Kasumi-1 (cell line): ENCODE measurements around the gene POGK.
"Not testable (repeated sequence)": the region's sequence is repeated elsewhere in the genome, so short reads cannot be mapped to it uniquely, and the experiment has no call there.

Experiments used
- DNase-seq, 2 experiments: peaks; one replicate each; lab custom pipeline; 2025; lab: John Stamatoyannopoulos, UW

The POGK gene, protein sequence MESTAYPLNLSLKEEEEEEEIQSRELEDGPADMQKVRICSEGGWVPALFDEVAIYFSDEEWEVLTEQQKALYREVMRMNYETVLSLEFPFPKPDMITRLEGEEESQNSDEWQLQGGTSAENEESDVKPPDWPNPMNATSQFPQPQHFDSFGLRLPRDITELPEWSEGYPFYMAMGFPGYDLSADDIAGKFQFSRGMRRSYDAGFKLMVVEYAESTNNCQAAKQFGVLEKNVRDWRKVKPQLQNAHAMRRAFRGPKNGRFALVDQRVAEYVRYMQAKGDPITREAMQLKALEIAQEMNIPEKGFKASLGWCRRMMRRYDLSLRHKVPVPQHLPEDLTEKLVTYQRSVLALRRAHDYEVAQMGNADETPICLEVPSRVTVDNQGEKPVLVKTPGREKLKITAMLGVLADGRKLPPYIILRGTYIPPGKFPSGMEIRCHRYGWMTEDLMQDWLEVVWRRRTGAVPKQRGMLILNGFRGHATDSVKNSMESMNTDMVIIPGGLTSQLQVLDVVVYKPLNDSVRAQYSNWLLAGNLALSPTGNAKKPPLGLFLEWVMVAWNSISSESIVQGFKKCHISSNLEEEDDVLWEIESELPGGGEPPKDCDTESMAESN

DNA sequence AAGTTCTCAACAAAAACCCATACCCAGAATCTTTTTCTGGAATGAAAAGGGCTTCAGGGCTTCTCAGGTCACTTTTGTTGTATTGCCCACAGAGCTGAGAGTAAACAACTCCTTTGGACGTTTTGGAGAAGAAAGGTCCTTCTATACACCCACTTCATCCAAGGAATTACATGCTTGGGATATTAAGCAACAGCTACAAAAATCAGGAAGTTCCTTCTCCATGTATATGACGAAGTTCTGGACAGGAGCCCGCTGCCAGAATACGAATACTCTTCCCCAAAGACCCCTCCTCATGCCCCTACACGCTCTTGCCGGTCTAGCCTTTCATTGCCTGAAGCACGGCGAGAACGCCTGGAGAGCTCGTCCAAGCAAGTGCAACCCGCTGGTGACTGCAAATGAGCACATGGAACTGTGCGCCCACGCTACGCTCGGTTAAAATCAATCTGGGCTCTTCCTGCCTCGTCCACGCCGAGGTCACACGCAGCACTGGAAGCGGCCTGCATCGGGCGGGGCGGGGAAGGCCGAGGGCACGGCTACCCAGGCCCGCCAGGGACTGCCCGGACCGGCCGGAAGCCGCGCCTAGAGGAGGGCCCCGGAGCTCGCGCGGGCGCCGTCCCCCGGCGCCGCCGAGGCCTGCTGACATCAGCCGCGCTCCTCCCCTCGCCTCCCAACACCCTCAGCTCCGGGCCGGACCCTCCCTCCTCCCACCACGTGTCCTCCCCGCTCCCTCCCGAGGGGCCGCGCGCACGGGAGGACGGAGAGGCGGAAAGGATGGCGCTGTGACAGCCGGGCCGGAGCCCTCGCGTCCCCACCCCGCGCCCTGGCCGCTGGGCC is at the start of gene POGK:
POGK (plus strand) TSS at position 710 of the 834 bp plus-strand sequence. CDS start 1,482 bp downstream, outside the sequence.
- DNase-seq: peak; percentile 77 to 78

DNA sequence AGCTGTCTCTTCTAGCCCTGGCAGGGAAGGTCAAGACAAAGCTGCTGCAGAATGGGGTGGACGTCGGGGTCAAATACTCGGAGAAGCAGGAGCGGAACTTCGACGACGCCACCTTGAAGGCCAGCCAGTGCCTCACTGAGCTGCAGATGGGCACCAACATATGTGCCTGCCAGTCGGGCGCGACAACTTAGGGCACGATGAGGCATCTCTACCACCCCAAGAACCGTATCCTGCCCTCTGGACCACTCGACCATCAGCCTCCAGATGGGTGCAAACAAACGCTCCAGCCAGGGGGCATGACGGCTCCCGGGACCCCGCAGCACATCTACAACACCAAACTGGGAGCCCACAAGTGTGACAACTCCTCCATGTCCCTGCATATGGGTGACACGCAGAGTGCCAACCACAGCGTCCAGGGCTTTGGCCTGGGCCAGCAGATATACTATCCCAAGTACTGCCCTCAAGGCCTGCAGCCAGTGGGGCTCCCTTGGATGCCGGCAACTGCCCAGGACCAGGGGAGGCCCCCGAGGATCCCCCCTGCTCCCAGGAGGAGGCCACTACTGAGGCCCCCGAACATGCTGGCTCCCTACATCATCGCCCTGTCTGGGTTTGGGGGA is 42.5 kb upstream of the POGK start:
- DNase-seq: no peak

DNA sequence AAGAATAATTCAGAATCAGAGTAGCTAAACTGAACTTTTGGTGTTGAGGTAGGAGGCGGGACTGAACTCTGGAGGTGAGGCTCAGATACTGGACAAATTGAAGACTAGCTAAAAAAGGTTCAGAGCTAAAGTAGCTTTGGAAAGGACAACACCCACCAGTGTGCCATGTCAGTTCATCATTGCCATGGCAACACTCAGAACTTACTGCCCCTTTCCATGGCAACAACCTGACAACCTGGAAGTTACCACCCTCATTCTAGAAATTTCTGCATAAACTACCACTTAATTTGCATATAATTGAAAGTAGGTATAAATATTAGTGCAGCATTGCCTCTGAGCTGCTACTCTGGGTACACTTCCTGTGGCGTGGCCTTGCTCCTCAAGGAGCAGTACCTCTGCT is 30.3 kb upstream of the POGK start:
- DNase-seq: no peak

DNA sequence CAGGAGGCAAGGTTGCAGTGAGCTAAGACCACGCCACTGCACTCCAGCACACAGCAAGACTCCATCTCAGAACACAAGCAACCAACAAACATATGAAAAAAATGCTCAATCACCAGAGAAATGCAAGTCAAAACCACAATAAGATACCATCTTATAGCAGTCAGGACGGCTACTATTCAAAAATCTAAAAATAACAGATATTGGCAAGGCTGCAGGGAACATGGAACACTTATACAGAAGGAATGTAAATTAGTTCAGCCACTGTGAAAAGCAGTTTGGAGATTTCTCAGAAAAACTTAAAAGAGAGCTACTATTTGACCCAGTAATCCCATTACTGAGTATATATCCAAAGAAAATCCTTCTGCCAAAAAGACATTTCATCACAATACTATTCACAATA is 27.6 kb upstream of the POGK start:
- DNase-seq: no peak

DNA sequence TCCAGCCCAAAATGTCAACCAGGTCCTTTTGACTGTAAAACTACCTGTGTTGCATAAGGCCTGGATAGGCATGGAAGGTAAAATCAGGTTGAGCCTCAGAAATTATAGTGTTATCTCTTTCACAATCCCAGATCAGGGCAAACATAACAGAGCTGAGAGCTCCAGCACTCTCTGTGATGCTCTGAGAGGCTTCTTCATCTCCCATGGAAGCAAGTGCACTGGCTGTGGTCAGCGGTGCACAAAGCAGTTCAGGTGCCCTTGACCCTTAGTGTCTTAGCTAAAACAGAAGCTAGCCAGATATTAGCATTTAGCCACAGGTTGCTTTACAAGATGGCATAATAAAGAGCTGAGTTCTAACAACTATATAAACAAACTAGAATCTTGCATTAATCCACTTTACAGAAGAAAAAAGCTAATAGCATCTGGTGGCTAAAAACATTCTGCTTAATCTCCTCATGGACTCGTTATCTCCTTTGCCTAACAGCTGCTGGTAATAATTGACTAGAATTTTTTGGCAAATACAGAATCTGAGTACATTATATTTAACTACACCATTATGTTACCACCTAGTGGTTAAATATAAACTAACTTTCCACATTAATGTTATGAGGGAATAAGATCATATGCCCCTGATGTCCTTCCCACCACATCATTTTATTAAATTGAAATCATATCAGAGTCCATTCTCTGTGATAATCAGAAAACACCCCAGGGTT is 25.6 kb upstream of the POGK start:
- DNase-seq: no peak

DNA sequence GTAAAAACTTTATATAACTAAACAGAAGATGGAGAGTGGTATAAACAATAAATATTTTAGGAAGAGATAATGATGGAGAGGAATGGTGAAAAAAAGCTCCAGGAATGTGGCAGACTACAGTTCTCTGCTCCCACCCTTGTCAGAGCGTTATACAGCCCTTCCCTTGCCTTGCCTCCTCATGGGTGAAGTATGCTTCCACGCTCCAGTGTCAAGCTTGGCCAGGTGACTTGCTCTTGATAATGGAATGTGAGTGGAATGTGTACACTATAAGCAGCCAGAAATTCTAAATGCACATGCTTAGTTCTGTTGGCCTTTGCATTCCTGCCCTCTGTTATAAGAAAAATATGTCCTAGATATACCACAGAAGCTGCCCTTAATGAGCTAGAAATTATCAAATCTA is 24.7 kb upstream of the POGK start:
- no peak for DNase-seq

DNA sequence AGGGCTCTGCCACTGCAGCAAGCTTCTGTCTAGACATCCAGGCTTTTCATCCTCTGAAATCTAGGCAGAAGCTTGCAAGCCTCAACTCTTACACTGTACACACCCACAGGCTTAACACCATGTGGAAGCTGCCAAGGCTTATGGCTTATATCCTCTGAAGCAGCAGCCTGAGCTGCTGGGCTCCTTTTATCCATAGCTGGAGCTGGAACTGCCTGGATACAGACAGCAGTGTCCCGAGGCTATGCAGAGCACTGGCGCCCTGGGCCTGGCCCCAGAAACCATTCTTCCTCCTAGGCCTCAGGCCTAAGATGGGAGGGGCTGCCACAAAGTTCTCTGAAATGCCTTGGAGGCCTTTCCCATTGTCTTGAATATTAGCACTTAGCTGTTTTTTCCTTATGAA is 19.3 kb upstream of the POGK start:
- DNase-seq: no peak

DNA sequence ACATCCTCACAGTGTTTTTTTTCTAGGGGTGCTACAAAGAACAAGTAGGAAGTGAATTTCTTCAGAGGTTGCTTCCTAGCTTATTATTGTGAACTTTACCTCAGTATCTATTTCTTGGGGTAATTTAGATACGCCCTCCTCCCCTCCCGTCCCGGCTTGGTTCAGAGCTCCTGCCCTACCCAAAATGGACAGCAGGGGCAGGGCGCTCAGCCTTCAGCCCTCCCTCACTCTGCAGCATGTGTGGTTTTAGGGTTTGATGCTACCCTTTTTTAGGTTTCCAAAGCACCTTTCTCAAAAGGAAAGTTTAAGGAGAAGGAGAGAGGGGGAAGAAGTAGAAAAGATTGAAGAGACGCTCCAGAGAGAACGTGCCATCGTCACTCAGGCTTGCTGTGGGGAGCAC is 16.9 kb upstream of the POGK start:
- no peak for DNase-seq

DNA sequence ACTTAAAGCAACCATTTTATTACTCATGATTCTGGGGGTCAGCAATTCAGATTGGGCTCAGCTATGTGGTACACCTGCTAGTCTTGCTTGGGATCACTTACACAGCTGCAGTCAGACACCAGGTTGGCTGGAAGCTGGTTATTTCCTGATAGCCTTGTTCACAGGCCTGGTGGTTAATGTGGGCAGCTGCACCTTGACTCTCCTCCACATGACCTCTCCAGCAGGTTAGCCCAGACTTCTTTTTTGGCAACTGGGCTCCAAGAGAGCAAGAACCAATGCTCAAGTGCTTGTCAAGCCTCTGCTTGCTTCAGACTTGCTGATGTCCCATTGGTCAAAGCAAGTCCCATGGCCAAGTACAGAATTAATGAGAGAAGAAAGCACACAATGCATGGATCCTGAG is 11.8 kb upstream of the POGK start:
- no peak for DNase-seq

DNA sequence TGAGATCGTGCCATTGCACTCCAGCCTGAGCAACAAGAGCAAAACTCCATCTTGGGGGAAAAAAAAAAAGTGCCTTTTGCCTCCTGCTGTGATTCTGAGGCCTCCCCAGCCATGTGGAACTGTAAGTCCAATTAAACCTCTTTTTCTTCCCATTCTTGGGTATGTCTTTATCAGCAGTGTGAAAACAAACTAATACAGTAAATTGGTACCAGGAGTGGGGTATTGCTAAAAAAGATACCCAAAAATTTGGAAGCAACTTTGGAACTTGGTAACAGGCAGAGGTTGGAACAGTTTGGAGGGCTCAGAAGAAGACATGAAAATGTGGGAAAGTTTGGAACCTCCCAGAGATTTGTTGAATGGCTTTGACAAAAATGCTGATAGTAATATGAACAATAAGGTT is 9.5 kb upstream of the POGK start:
- DNase-seq: not testable (repeated sequence)

DNA sequence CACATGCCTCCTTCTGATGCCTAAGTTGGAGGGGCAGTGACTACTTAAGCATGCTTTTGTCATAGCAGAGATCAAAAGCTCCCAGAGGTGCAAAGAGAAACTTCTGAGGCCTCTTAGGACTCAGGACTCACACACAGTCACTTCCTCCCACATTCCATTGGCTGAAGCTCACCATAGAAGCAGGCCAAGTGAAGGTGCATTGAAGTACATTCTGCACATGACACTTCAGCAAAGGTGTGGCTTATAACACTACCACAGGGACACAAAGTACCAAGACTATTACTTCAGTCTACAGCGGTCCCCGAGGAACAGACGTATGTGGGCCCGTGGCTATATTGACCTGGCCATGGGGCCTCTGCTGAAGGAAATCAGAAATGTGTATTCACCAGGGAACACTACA is 2.5 kb upstream of the POGK start:
- no peak for DNase-seq

DNA sequence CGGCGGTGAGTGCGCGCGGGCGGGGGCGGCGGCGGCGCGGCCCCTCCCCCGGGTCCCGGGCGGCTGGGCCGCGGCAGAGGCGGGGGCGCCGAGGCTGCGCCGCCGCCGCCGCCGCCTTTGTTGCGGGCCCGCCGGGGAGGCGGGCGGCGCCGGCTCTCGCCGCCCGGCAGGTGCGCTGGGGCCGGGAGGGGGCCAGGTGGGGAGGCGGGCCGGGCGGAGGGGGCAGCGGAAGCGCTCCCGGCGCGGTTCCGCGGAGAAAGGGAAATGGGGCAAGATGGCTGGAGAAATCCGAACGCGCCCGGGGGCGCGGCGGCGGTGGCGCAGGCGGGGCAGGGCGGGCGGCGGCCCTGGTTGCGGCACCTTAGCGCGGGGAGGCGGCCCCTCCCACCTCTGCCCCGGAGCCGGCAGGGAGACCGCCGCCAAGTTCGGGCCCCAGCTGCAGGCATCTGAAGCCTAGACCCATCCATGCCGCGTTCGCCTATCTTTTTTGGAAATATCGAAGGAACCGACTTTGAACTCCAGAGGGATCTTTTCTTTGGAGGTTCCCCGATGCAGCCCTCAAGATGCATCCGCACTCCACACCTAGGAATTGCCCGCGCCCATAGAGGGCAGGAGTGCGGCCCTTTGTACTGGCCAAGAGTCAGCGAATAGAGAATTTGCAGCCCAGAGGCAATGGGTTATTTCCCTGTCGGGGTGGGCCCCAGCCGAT is 479 bp downstream of the POGK start:
- DNase-seq: peak; percentile 14 to 58

DNA sequence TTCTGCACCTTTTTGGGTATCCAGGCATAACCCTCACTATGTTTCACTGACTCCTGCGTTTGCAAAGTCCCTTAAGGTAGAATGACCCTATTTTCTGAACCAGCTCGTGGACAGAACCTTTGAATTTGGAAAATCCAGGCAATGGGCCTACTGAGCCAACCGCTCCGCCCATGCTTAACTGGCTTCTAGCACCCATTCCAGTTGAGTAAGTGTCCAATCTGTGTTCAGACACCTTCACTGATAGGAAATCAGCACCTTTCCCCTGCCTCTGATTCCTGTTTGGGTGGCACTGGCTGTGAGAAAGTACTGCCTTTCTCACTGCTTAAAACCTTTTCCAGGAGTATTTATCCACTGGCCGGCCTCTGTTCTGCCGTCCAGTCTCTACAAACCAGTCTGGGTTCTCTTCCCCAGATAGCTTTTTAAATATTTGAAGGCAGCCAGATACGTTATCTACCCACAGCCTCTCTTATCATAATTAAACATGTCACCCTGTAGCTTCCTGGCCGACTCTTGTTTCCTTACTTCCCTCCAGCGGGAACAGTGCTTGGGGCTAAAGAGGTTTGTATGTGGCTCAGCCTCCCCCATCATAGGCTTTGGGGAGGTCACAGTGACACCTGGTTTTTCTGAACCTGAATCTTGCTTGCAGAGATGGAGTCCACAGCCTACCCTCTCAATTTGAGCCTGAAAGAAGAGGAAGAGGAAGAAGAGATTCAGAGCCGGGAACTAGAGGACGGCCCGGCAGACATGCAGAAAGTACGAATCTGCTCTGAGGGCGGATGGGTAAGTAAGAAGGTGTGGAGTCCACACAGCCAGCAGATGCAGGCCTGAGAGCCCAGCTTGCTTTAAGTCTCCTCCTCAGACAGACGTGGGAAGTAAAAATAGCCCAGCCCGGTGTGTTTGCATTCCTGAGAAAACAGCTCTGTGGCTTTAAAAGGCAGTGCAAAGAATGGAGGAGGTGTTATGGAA is 1.3 kb downstream of the POGK start:
- peak; percentile 29 to 36 for DNase-seq

DNA sequence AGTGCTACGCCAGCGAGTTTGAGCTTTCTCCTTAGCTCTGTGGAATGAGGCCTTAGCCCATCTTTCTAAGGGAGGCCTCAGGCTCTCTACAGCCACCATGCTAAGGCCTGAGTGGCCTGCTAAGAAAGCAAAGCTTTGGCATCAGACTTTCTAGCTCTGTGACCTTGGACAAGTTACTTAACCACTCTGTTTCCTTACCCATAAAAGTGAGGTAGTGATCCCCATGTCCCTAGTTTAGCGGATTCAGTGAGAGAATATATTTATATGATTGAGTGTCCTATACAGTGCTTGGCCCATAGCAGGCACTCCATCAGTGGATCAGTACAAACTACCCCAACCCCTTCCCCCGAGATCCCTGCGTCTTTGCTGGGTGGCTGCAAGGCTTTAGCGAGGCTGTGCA is 4.0 kb downstream of the POGK start:
- DNase-seq: no peak

DNA sequence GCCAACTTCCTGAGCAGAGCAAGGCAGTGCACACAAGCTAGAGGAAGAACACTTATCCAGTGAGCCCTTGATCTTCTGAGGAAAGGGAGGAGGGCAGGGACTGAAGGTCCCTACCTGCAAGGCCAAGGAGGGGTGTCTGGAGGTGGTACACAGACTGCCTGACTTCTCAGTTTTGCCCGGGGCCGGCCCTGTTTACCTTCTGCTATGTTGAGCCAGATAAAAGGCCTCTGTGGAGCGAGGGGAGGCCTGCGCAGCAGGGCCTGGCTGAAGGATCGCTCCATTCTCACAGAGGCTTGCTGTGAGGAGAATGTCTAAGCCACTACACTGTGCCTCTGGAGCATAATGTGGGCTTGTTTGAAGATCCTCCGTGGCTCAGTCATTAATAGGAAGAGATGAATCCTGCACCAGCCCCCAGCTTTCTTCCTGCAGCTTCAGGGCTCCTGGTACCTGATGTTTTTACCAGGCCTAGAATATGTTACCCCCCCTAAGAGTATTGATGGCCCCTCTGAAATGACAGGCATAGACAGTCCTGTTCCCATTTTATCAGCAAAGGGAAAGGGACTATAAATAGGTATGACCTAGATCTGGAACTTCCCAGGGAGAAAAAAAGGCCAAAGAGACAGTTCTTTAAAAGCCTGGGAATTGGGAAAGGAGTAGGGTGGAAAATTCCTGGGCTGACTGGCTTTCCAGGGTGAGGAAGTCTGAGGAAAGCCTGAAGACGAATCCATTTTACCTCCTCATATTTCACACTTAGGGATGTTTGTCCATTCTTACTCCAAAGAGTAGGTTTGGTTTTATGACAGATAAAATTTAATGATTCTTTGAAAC is 4.7 kb downstream of the POGK start:
- DNase-seq: no peak

DNA sequence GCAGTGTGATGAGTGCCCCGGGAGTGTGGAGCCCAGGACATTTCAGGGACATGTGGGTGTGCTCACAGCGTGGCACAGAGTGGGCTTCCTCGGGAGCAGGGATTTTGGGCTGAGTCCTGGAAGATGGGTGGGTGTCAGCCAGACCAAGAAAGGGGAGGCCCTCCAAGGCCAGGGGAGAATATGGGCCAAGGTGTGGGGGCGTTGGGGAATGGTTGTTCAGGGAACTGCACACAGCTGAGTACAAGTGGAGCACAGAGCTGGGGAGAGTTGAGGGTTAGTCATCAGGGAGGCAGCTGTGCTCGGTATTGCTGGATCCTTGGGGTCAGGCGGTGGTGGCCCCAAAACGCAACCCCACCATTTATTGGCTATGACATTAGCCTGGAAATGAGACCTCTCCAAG is 5.5 kb downstream of the POGK start:
- DNase-seq: no peak

DNA sequence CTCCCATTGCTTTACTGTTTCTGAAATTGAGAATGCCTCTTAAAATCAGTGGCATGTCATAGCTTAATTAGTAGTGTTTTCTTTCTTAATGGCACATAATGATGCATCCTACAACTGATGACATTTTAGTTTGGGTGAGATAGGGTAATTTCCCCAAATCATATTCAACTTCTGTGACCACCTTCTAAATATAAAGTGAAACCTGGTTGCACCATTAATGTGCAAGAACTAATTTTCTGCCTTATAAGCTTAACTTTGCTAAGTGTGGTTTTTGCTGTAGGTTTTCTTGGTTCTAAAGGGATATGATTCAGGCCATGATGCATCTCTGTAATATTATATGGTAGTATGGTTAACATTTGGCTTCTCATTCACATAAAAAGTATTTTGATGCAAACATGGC is 8.9 kb downstream of the POGK start:
- DNase-seq: no peak

DNA sequence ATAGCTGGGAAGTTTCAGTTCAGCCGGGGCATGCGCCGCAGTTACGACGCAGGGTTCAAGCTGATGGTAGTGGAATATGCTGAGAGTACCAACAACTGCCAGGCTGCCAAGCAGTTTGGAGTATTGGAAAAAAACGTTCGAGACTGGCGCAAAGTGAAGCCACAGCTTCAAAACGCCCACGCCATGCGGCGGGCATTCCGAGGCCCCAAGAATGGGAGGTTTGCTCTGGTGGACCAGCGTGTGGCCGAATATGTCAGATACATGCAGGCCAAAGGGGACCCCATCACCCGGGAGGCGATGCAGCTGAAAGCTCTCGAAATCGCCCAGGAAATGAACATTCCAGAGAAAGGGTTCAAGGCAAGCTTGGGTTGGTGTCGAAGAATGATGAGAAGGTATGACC is 9.9 kb downstream of the POGK start:
- no peak for DNase-seq

DNA sequence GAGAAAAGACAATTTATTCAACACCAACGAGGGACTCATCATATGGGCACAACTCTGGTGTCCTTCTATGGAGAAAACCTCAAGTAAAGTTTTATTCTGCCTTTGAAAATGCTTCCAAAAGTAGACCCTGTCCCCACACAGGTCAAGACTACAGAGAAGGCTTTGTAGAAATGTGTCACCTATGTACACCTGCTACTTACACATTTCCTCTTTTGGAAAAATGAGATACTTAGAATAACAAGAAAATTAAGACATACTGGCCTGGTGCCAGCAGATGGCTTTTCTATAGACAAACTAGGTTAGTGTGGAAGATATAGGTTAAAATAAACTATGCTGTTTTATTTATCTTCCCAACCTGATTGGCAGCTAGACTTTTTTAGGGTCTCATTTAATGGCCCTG is 13.6 kb downstream of the POGK start:
- no peak for DNase-seq
